Measurements from ENCODE around the gene HHLA2.
"Not testable (repeated sequence)": the region's sequence is repeated elsewhere in the genome, so short reads cannot be mapped to it uniquely, and the experiment has no call there.

HHLA2 gene

DNA sequence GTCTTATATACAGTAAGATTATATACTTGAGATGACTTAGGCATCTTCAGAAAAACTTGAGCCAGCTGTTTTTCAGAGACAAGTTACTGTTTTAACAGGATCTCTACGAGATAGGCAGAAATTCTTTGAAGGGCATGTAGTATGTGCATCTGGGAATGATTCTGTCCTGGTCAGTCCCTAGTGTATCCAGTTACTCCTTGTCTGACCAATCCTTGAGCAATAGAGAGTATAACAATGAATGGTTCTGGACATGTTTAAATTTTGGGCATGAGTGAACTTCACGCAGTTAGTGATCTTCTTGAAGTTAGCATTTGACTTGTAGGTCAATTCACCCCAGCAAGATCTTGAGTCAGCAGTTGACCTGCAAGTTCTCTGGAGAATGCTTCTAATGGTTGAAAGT, 24.7 kb upstream of the HHLA2 start:
- H3F3A ChIP-seq (ENCODE audit: insufficient read depth, low read length): no peaks in the 10 kb centered on the region
- no peaks in the 10 kb centered on the region for H3K79me2 ChIP-seq (ENCODE audit: insufficient read depth, low read length)
- no peak overlapping the region for H3K27ac ChIP-seq (ENCODE audit: low read depth, low read length, poor library complexity, severe bottlenecking)
- no peaks in the 10 kb centered on the region for H3K9me2 ChIP-seq (ENCODE audit: low read depth, low read length)
- no peak for TF ChIP-seq CTCF (IDR thresholded peaks at IDR 0.05; ENCODE audit: low read length)
- no peak for TF ChIP-seq EZH2 (IDR thresholded peaks at IDR 0.05; ENCODE audit: borderline replicate concordance, low read length)
- no peaks in the 10 kb centered on the region for H3K36me3 ChIP-seq (ENCODE audit: insufficient read depth, low read length)
- H4K20me1 ChIP-seq (ENCODE audit: insufficient read depth, low read length): no peaks in the 10 kb centered on the region
- no peak overlapping the region for H3K4me2 ChIP-seq (ENCODE audit: low read length)
- no peaks in the 10 kb centered on the region for H3K4me1 ChIP-seq (ENCODE audit: insufficient read depth, low read length, severe bottlenecking)
- no peak overlapping the region for H3K9ac ChIP-seq (ENCODE audit: low read length)
- 0 out of 2 replicates have a peak, but pooled peaks cover 2% of the 10 kb centered on the region for H3K9me3 ChIP-seq (ENCODE audit: low read length)
- H2AFZ ChIP-seq (ENCODE audit: low read length): no peak overlapping the region
- H3K27me3 ChIP-seq (ENCODE audit: insufficient read depth, low read length): no peaks in the 10 kb centered on the region
- H3K4me3 ChIP-seq (ENCODE audit: low read depth, low read length, poor library complexity, severe bottlenecking): no peak overlapping the region

- not testable (repeated sequence) for H4K20me1 ChIP-seq (ENCODE audit: insufficient read depth, low read length); H2AFZ ChIP-seq (ENCODE audit: low read length); H3K4me2 ChIP-seq (ENCODE audit: low read length); H3K9ac ChIP-seq (ENCODE audit: low read length); H3K27ac ChIP-seq (ENCODE audit: low read depth, low read length, poor library complexity, severe bottlenecking); H3K36me3 ChIP-seq (ENCODE audit: insufficient read depth, low read length); H3K4me3 ChIP-seq (ENCODE audit: low read depth, low read length, poor library complexity, severe bottlenecking); H3K9me2 ChIP-seq (ENCODE audit: low read depth, low read length); H3F3A ChIP-seq (ENCODE audit: insufficient read depth, low read length); H3K4me1 ChIP-seq (ENCODE audit: insufficient read depth, low read length, severe bottlenecking); H3K9me3 ChIP-seq (ENCODE audit: low read length); H3K27me3 ChIP-seq (ENCODE audit: insufficient read depth, low read length); H3K79me2 ChIP-seq (ENCODE audit: insufficient read depth, low read length)
These were observed 17.3 kb upstream of the HHLA2 start for GRCh38 chr3:108279066-108279465.

DNA sequence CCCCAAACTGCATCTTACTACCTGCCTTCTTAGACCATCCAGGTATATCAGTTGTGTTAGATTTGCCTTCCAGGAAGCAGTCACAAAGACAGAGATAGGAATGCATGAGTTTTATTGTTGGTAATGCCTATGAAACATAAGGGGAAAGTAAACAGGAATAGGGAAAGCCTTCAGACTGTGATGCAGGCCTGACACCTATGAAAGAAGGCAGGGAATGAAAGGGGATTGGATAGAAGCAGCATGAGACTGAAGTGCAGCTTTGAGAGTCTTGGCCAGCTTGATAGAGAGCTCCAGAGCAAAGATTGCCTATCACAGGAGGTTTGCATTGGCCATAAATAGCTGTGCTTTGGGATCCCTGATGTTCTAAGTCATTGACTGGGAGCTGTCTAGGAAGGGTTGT, 15.9 kb upstream of the HHLA2 start:
- no peaks in the 10 kb centered on the region for H3K9me2 ChIP-seq (ENCODE audit: low read depth, low read length)
- H3K27me3 ChIP-seq (ENCODE audit: insufficient read depth, low read length): peaks cover 3% of the 10 kb centered on the region; the same call in 1 of the 2 replicates
- no peak overlapping the region for H3K27ac ChIP-seq (ENCODE audit: low read depth, low read length, poor library complexity, severe bottlenecking)
- no peaks in the 10 kb centered on the region for H4K20me1 ChIP-seq (ENCODE audit: insufficient read depth, low read length)
- H2AFZ ChIP-seq (ENCODE audit: low read length): no peak overlapping the region
- H3K4me3 ChIP-seq (ENCODE audit: low read depth, low read length, poor library complexity, severe bottlenecking): no peak overlapping the region
- no peak for TF ChIP-seq CTCF (IDR thresholded peaks at IDR 0.05; ENCODE audit: low read length)
- no peak for TF ChIP-seq EZH2 (IDR thresholded peaks at IDR 0.05; ENCODE audit: borderline replicate concordance, low read length)
- no peaks in the 10 kb centered on the region for H3K36me3 ChIP-seq (ENCODE audit: insufficient read depth, low read length)
- no peak overlapping the region for H3K9ac ChIP-seq (ENCODE audit: low read length)
- no peak overlapping the region for H3K4me2 ChIP-seq (ENCODE audit: low read length)
- no peaks in the 10 kb centered on the region for H3F3A ChIP-seq (ENCODE audit: insufficient read depth, low read length)
- H3K4me1 ChIP-seq (ENCODE audit: insufficient read depth, low read length, severe bottlenecking): no peaks in the 10 kb centered on the region
- no peaks in the 10 kb centered on the region for H3K79me2 ChIP-seq (ENCODE audit: insufficient read depth, low read length)
- H3K9me3 ChIP-seq (ENCODE audit: low read length): no peaks in the 10 kb centered on the region

DNA sequence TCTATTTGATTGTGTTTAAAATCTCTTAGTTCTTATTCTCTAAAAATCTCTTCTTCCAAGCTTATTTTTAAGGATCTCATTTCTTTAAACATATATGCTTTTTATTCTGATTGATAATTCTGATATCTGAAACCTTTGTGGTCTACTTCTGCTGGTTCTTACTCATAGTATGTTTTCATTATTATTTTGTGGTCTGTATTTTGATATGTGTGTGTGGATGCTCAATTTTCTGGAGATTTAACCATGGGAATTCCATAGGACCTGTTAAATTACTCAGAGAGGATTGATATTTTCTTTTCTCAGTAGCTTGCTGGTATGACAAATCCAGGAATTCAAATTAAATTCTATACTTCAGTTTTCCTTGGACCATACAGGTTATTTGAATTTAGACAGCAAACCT, 14.7 kb upstream of the HHLA2 start:
- Histone ChIP-seq H3K4me2 (ENCODE audit: low read length) (no peak overlapping the region), H3F3A (ENCODE audit: insufficient read depth, low read length) (no peaks in the 10 kb centered on the region), H3K9me3 (ENCODE audit: low read length) (no peaks in the 10 kb centered on the region), H3K27me3 (ENCODE audit: insufficient read depth, low read length) (peaks cover 3% of the 10 kb centered on the region; the same call in 1 of the 2 replicates), H3K9ac (ENCODE audit: low read length) (no peak overlapping the region), H2AFZ (ENCODE audit: low read length) (no peak overlapping the region), H4K20me1 (ENCODE audit: insufficient read depth, low read length) (no peaks in the 10 kb centered on the region), H3K4me1 (ENCODE audit: insufficient read depth, low read length, severe bottlenecking) (no peaks in the 10 kb centered on the region), H3K27ac (ENCODE audit: low read depth, low read length, poor library complexity, severe bottlenecking) (no peak overlapping the region), H3K36me3 (ENCODE audit: insufficient read depth, low read length) (no peaks in the 10 kb centered on the region), H3K4me3 (ENCODE audit: low read depth, low read length, poor library complexity, severe bottlenecking) (no peak overlapping the region), H3K9me2 (ENCODE audit: low read depth, low read length) (no peaks in the 10 kb centered on the region), H3K79me2 (ENCODE audit: insufficient read depth, low read length) (no peaks in the 10 kb centered on the region)
- TF ChIP-seq EZH2 (IDR thresholded peaks at IDR 0.05; ENCODE audit: borderline replicate concordance, low read length) (no peak), CTCF (IDR thresholded peaks at IDR 0.05; ENCODE audit: low read length) (no peak)
